GM18873 (cell line): ENCODE measurements around the gene BRIX1.
"Not testable (repeated sequence)": the region's sequence is repeated elsewhere in the genome, so short reads cannot be mapped to it uniquely, and the experiment has no call there.

Source experiments
- ATAC-seq: cut with Tn5 transposase; IDR thresholded peaks from one replicate; pipeline ENCODE4 v1.9.1; 2021; ENCODE audit warnings: mild to moderate bottlenecking, moderate library complexity, moderate number of reproducible peaks; ENCODE audit not compliant: unreplicated experiment, low FRiP score

The BRIX1 gene

DNA sequence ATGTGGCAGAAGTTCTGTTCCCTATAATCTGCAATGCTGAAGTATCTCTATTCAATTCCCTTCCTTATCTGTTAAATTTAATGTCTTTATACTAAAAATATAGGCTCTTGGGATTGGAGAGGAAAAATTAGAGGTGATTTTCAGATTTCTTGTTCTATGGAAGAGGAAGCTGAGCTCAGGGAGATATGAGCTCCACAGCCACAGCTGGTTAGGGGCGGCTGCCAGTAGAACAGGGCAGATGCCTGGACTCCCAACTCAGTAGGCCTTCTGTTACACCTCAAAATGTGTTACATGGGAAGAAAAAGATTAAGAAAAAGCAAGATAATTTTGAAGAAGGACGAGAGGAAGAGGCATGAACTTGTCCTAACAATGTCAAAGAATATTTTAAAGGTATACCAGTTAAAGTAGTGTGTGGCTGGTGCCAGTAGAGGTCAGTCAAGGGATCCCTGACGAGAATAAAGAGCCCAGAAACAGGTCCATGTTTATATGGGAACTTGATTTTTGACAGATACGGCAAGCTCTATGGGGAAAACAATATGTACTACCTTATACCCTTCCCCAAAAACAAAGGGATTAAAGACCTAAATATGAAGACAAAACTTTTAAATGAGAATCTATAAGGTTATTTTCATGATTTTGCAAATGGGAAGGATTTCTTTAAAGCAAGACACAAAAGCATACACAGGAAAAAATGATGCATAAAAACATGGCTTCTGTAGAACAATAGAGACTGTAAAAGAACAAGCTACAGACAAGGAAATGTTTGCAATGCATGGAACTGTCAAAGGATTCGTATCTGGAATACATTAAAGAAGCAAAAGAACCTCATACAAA is 42.6 kb downstream of the BRIX1 start:
- peak; percentile 39 for ATAC-seq

DNA sequence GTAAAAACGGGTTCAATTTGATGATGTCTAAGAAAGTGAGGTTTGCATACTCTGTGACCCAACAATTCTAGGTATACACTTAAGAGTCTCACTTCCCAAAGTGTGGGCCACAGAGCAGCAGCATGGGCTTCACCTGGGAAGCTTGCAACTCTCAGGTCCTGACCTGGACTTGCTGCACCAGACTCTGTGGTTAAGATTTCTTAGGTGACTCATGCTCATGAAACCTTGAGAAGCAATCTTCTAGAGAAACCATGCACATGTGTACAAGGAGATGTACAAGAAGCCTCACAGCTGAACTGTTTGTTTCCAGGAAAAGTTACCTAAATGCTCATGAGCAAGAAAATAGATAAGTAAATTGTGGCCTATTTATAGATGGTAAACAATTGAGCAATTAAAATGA is 43.8 kb downstream of the BRIX1 start:
- peak; percentile 90 for ATAC-seq

DNA sequence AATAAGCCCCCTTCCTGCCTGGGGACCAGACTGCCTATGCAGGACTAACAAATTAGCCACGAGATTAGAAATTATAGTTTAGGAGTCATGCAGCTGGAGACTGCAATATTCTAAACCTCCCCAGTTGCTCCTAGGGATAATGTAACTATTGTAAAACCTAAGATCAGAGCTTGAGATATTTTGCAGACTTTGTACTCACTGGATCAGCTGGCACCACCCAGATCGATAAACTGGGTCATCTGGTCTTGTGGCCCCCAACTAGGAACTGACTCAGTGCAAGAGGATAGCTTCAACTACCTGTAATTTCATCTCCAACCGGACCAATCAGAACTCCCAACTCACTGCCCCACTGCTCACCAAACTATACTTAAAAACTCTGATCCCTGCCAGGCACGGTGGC is 52.0 kb downstream of the BRIX1 start:
- no peak for ATAC-seq

DNA sequence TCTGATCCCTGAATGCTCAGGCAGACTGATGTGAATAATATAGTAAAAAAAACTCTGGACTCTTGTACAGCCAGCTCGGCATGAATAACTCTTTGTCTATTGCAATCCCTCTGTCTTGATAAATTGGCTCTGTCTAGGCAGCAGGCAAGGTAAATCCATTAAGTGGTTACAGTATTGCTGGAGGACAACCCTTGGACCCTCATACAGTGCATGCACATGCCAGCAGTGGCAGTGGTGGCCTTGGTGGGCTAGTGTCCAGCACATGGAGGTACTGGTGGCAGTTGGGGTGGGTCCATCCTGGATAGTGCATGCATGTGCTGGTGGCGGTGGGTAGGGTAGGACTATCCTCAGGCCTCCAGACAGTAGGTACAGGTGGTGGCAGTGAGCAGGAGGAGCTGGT is 52.7 kb downstream of the BRIX1 start:
- ATAC-seq = no peak

DNA sequence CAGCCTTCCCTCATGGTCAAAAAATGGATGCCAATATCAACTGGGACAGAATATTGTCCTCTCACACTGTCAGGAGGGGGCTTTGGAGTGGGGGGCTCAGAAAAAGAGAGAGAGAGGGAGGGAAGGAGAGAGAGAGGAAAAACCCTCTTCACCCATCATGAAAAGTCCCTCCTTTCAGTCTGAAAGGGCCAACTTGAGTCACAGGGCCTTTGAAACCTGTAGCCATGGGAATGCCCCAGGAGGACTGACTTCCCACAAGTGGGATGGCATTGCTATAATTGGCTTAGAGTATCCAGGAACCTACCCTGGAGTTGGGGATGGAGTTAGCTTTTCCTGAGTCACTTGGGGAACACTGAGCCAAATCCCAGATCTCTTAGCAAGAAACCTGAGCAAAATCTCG is 55.0 kb downstream of the BRIX1 start:
- no peak for ATAC-seq

DNA sequence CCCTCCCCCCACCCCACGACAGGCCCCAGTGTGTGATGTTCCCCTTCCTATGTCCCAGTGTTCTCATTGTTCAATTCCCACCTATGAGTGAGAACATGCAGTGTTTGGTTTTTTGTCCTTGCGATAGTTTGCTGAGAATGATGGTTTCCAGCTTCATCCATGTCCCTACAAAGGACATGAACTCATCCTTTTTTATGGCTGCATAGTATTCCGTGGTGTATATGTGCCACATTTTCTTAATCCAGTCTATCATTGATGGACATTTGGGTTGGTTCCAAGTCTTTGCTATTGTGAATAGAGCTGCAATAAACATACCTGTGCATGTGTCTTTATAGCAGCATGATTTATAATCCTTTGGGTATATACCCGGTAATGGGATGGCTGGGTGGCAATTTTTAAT is 56.1 kb downstream of the BRIX1 start:
- ATAC-seq = not testable (repeated sequence)
